ENCODE results near the gene NOCT. TPM values are rescaled to one million over a fixed set of nuclear protein-coding genes. Genes with fewer than 3 reads are reported as not detected.

NOCT gene
- total and polyA plus RNA-seq, 2 donors (not counting 3 experiments of a cell fraction or from before 2014, with no cell fraction given): 7.6 to 20.1 TPM

DNA sequence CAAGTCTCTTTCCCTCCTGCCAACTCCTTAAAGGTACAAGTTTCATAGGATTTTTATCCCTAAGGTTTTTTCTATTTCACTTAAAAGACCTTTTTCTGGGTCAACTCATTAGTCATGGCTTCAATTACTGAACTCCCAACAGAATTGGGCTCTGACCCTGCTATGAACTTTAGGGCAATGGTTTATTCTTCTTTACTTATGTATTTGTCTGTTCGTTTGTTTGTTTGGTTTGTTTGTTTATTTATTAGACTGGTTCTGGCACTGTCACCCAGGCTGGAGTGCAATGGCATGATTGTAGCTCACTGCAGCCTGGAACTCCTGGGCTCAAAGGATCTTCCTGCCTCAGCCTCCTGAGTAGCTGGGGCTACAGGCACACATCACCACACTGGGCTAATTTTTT, 5.9 kb upstream of the NOCT start:
- Histone ChIP-seq H3K36me3 (ENCODE audit: control insufficient read depth in 2 of 2, extremely low read depth in 1 of 2, insufficient read depth in 2 of 2, low read length in 2 of 2) (no peaks in the 10 kb centered on the region), H3K9ac (replicated peaks; ENCODE audit: extremely low read depth, insufficient read depth, low read length) (no peak overlapping the region), H3K9me1 (replicated peaks; ENCODE audit: control insufficient read depth, extremely low read depth, insufficient read depth, low read length) (no peaks in the 10 kb centered on the region), H3K4me1 (ENCODE audit: control insufficient read depth, extremely low read depth, insufficient read depth, low read length) (peaks cover 10% of the 10 kb centered on the region), H4K20me1 (replicated peaks; ENCODE audit: control insufficient read depth, extremely low read depth, insufficient read depth, low read length) (no peaks in the 10 kb centered on the region), H2AFZ (ENCODE audit: low read depth, low read length) (no peak overlapping the region), H3K9me3 (replicated peaks; ENCODE audit: control insufficient read depth, insufficient read depth, low read length) (no peaks in the 10 kb centered on the region), H3K79me2 (ENCODE audit: control insufficient read depth, insufficient read depth, low read length) (no peaks in the 10 kb centered on the region), H3K27ac (ENCODE audit: insufficient read depth, low read depth, low read length) (no peak overlapping the region), H3K27me3 (ENCODE audit: control insufficient read depth in 2 of 2, insufficient read depth in 2 of 2, low read length in 2 of 2) (no peaks in the 10 kb centered on the region), H3K4me3 (replicated peaks in 1 of 3; ENCODE audit: insufficient read depth in 1 of 3, low read depth in 1 of 3, low read length in 3 of 3) (no peak overlapping the region), H3K4me2 (ENCODE audit: insufficient read depth, low read length) (no peak overlapping the region)
- TF ChIP-seq MYC (IDR thresholded peaks at IDR 0.05; ENCODE audit: low read depth, low read length) (no peak), EZH2 (IDR thresholded peaks at IDR 0.05; ENCODE audit: borderline replicate concordance, low read depth, low read length, severe bottlenecking) (no peak), POLR2A (IDR thresholded peaks at IDR 0.05; ENCODE audit: low read depth, low read length) (no peak), POLR2AphosphoS5 (IDR thresholded peaks at IDR 0.05; ENCODE audit: insufficient read depth, low read depth, low read length) (no peak), JUN (IDR thresholded peaks at IDR 0.05; ENCODE audit: borderline replicate concordance, insufficient read depth, insufficient read length, low read depth) (no peak), GATA2 (IDR thresholded peaks at IDR 0.05; ENCODE audit: insufficient read depth, insufficient read length, low read depth, low read length) (no peak), FOS (IDR thresholded peaks at IDR 0.05; ENCODE audit: borderline replicate concordance, insufficient read depth, low read length) (no peak)
- TF ChIP-seq, protein P1, sequence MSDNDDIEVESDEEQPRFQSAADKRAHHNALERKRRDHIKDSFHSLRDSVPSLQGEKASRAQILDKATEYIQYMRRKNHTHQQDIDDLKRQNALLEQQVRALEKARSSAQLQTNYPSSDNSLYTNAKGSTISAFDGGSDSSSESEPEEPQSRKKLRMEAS (IDR thresholded peaks at IDR 0.05; ENCODE audit: insufficient read depth, insufficient read length): no peak
- TF ChIP-seq, protein P2, sequence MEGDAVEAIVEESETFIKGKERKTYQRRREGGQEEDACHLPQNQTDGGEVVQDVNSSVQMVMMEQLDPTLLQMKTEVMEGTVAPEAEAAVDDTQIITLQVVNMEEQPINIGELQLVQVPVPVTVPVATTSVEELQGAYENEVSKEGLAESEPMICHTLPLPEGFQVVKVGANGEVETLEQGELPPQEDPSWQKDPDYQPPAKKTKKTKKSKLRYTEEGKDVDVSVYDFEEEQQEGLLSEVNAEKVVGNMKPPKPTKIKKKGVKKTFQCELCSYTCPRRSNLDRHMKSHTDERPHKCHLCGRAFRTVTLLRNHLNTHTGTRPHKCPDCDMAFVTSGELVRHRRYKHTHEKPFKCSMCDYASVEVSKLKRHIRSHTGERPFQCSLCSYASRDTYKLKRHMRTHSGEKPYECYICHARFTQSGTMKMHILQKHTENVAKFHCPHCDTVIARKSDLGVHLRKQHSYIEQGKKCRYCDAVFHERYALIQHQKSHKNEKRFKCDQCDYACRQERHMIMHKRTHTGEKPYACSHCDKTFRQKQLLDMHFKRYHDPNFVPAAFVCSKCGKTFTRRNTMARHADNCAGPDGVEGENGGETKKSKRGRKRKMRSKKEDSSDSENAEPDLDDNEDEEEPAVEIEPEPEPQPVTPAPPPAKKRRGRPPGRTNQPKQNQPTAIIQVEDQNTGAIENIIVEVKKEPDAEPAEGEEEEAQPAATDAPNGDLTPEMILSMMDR (IDR thresholded peaks at IDR 0.05; ENCODE audit: extremely low read depth in 1 of 2, insufficient read depth in 1 of 2, low read depth in 1 of 2, low read length in 2 of 2): no peak
- no TSS peak for BruUV-seq (replicated peaks)
- ChIA-PET POLR2A (no interaction called here), CTCF (interaction anchor here (1.6 kb wide), 1 partner anchor 21 kb away, joined by 4 read pairs; no protein-coding TSS in a partner anchor)
- intact Hi-C loops (cut with micrococcal nuclease) (loop anchor here (10.0 kb wide), 2 partner anchors 895 to 1085 kb away; no protein-coding TSS in a partner anchor), dilution Hi-C loops (cut with MboI; ENCODE audit: extremely low pct_ligation_motif_present, low sequenced_read_pairs) (no loop called here)
- FAIRE-seq: no peak
- no peak for DNase-seq (ENCODE audit: low read depth, low spot score)

Data from endothelial cell of umbilical vein (primary cell).